ENCODE measurements around the gene SKAP2.

DNA sequence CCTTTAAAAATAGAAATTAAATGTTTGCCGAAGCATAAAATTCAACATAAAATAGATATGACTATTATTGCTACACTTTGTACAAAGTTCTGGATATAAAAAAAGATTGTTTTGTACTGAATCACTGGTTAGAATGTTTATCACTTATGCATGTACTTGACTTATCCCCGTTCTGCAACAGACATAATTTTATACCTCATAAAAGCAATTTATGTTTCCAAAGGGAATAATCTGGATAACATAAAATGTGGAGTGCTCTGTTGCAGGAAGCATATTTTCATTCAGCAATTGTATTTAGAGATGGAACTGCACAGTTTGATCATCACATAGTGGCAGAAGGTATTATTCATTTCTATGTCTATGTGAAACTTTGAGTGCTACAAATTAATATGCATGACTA, 21.5 kb downstream of the SKAP2 start:
- TF ChIP-seq ZNF133 (tag by site-specific recombination; IDR thresholded peaks at IDR 0.05) (no peak), ZNF280C (tag by site-specific recombination; IDR thresholded peaks at IDR 0.05) (no peak), ZNF138 (tag by site-specific recombination; IDR thresholded peaks at IDR 0.05; ENCODE audit: borderline replicate concordance) (no peak), CTCF (tag by site-specific recombination; IDR thresholded peaks at IDR 0.05) (no peak), REPIN1 (tag by site-specific recombination; IDR thresholded peaks at IDR 0.05; ENCODE audit: low read depth) (no peak), ZNF155 (tag by site-specific recombination; IDR thresholded peaks at IDR 0.05) (no peak), ZNF24 (tag by site-specific recombination; IDR thresholded peaks at IDR 0.05) (no peak), ZNF324 (tag by site-specific recombination; IDR thresholded peaks at IDR 0.05) (no peak), ZNF169 (tag by site-specific recombination; IDR thresholded peaks at IDR 0.05) (no peak), HOXD13 (CRISPR knock-in tag; IDR thresholded peaks at IDR 0.05; ENCODE audit: borderline replicate concordance) (no peak), ZFP3 (tag by site-specific recombination; IDR thresholded peaks at IDR 0.05; ENCODE audit: low read depth) (no peak)
- TF ChIP-seq, protein P1, sequence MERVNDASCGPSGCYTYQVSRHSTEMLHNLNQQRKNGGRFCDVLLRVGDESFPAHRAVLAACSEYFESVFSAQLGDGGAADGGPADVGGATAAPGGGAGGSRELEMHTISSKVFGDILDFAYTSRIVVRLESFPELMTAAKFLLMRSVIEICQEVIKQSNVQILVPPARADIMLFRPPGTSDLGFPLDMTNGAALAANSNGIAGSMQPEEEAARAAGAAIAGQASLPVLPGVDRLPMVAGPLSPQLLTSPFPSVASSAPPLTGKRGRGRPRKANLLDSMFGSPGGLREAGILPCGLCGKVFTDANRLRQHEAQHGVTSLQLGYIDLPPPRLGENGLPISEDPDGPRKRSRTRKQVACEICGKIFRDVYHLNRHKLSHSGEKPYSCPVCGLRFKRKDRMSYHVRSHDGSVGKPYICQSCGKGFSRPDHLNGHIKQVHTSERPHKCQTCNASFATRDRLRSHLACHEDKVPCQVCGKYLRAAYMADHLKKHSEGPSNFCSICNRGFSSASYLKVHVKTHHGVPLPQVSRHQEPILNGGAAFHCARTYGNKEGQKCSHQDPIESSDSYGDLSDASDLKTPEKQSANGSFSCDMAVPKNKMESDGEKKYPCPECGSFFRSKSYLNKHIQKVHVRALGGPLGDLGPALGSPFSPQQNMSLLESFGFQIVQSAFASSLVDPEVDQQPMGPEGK (tag by site-specific recombination; IDR thresholded peaks at IDR 0.05), result no peak
- TF ChIP-seq, protein P2, sequence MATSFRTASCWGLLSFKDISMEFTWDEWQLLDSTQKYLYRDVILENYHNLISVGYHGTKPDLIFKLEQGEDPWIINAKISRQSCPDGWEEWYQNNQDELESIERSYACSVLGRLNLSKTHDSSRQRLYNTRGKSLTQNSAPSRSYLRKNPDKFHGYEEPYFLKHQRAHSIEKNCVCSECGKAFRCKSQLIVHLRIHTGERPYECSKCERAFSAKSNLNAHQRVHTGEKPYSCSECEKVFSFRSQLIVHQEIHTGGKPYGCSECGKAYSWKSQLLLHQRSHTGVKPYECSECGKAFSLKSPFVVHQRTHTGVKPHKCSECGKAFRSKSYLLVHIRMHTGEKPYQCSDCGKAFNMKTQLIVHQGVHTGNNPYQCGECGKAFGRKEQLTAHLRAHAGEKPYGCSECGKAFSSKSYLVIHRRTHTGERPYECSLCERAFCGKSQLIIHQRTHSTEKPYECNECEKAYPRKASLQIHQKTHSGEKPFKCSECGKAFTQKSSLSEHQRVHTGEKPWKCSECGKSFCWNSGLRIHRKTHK (tag by site-specific recombination; IDR thresholded peaks at IDR 0.05), result no peak
